Endothelial cell of umbilical vein (primary cell): ENCODE results near the gene OR10H5. TPM values are rescaled to one million over a fixed set of nuclear protein-coding genes. Genes with fewer than 3 reads are reported as not detected.

Experiments used
- BruUV-seq: library from RNA; stranded (reverse); fragments of 400-500 nt; replicated peaks from 2 replicates; lab custom pipeline; 2021; lab: Mats Ljungman, UMichigan
- CTCF ChIA-PET: fragments of 300-600, 350-600 bp; sonication (Branson Sonifier 250); formaldehyde crosslinking; loops from one replicate; lab custom pipeline; 2021; ENCODE audit warnings: antibody characterized with exemption, inconsistent platforms; lab: Charles Lee
- POLR2A ChIA-PET: fragments of 300-600, 350-600 bp; sonication (Branson Sonifier 250); formaldehyde crosslinking; loops from one replicate; lab custom pipeline; 2021; ENCODE audit warnings: antibody characterized with exemption, inconsistent platforms; lab: Charles Lee
- DNase-seq: peaks from one replicate; pipeline ENCODE4 v3.0.0-alpha.2; 2011; ENCODE audit warnings: low read depth, low spot score
- FAIRE-seq: peaks from 2 replicates; lab custom pipeline; 2011; peaks lifted over from hg19 to GRCh38; lab: Jason Lieb, UNC
- H2AFZ ChIP-seq: 2 replicates; pipeline ENCODE4 v1.6.0; 2012; ENCODE audit warnings: low read depth, low read length, control low read depth, inconsistent platforms
- H3K27ac ChIP-seq: 2 replicates; pipeline ENCODE4 v1.5.1; 2011; ENCODE audit warnings: low read depth, mild to moderate bottlenecking, control low read depth, low read length, moderate library complexity; ENCODE audit not compliant: insufficient read depth
- H3K27me3 ChIP-seq, 2 experiments: 2 replicates each; pipeline versions ENCODE4 v1.6.0 to v1.6.1; 2011; ENCODE audit warnings: low read length in 2 of 2, mixed read lengths in 1 of 2; ENCODE audit not compliant: control insufficient read depth in 2 of 2, insufficient read depth in 2 of 2
- H3K36me3 ChIP-seq, 2 experiments: 2 replicates in 1 of 2; 3 replicates in 1 of 2; pipeline ENCODE4 v1.5.1; 2011; ENCODE audit warnings: low read length in 2 of 2, mild to moderate bottlenecking in 1 of 2, moderate library complexity in 1 of 2; ENCODE audit not compliant: control insufficient read depth in 2 of 2, insufficient read depth in 2 of 2; ENCODE audit errors: extremely low read depth in 1 of 2
- H3K4me1 ChIP-seq: 3 replicates; pipeline ENCODE4 v1.5.1; 2011; ENCODE audit warnings: mild to moderate bottlenecking, low read length; ENCODE audit not compliant: control insufficient read depth, insufficient read depth; ENCODE audit errors: extremely low read depth
- H3K4me2 ChIP-seq: 2 replicates; pipeline ENCODE4 v1.6.1; 2011; ENCODE audit warnings: low read length, control low read depth, mixed read lengths; ENCODE audit not compliant: insufficient read depth
- H3K4me3 ChIP-seq, 3 experiments: fragments of 200-600 bp in 1 of 3; sonication (generic), shearing (Covaris generic) in 1 of 3; replicated peaks in 1 of 3; 2 replicates each; pipeline ENCODE4 v1.5.1; 2011 to 2016; ENCODE audit warnings: control low read depth in 3 of 3, low read length in 3 of 3, mild to moderate bottlenecking in 2 of 3, inconsistent platforms in 1 of 3, low read depth in 1 of 3, moderate library complexity in 1 of 3; ENCODE audit not compliant: insufficient read depth in 1 of 3
- H3K79me2 ChIP-seq: 2 replicates; pipeline ENCODE4 v1.6.0; 2012; ENCODE audit warnings: low read length, inconsistent platforms; ENCODE audit not compliant: control insufficient read depth, insufficient read depth
- H3K9ac ChIP-seq: replicated peaks from 2 replicates; pipeline ENCODE3; 2011; ENCODE audit warnings: low read length, control low read depth; ENCODE audit not compliant: insufficient read depth; ENCODE audit errors: extremely low read depth
- H3K9me1 ChIP-seq: replicated peaks from 3 replicates; pipeline ENCODE4 v1.6.0; 2011; ENCODE audit warnings: mild to moderate bottlenecking, low read length; ENCODE audit not compliant: control insufficient read depth, insufficient read depth; ENCODE audit errors: extremely low read depth
- H3K9me3 ChIP-seq: replicated peaks from 2 replicates; pipeline ENCODE4 v1.5.1; 2012; ENCODE audit warnings: low read length, inconsistent platforms; ENCODE audit not compliant: control insufficient read depth, insufficient read depth
- H4K20me1 ChIP-seq: replicated peaks from 2 replicates; pipeline ENCODE3; 2011; ENCODE audit warnings: mild to moderate bottlenecking, low read length; ENCODE audit not compliant: control insufficient read depth, insufficient read depth; ENCODE audit errors: extremely low read depth
- CTCF ChIP-seq, 2 donors: IDR thresholded peaks; 1 replicate in 1 of 2; 2 replicates in 1 of 2; pipeline ENCODE4 v1.5.1; 2011; ENCODE audit warnings: low read length in 2 of 2, mild to moderate bottlenecking in 2 of 2, moderate library complexity in 2 of 2, control low read depth in 1 of 2, inconsistent platforms in 1 of 2, low read depth in 1 of 2; ENCODE audit not compliant: insufficient read depth in 1 of 2; ENCODE audit errors: extremely low read depth in 1 of 2
- EZH2 ChIP-seq: IDR thresholded peaks from 2 replicates; pipeline ENCODE4 v1.6.1; 2012; ENCODE audit warnings: borderline replicate concordance, low read depth, mild to moderate bottlenecking, moderate library complexity, low read length, inconsistent platforms; ENCODE audit not compliant: severe bottlenecking
- FOS ChIP-seq: IDR thresholded peaks from 2 replicates; pipeline ENCODE4 v1.6.1; 2011; ENCODE audit warnings: mild to moderate bottlenecking, low read length, moderate library complexity, borderline replicate concordance; ENCODE audit not compliant: insufficient read depth
- MYC ChIP-seq: IDR thresholded peaks from one replicate; pipeline ENCODE4 v1.6.1; 2011; ENCODE audit warnings: mild to moderate bottlenecking, low read depth, low read length
- POLR2A ChIP-seq: IDR thresholded peaks from 2 replicates; pipeline ENCODE4 v1.6.1; 2012; ENCODE audit warnings: low read depth, mild to moderate bottlenecking, control low read depth, low read length
- POLR2AphosphoS5 ChIP-seq: IDR thresholded peaks from 2 replicates; pipeline ENCODE4 v1.6.1; 2012; ENCODE audit warnings: low read depth, mild to moderate bottlenecking, control low read depth, low read length, moderate library complexity; ENCODE audit not compliant: insufficient read depth
- dilution Hi-C: fragments of 300-500 bp; cut with MboI; formaldehyde crosslinking; loops from one replicate; pipeline ENCODE4 v1.15.0; 2019; ENCODE audit warnings: low sequenced_read_pairs; ENCODE audit not compliant: extremely low pct_ligation_motif_present
- intact Hi-C: fragments of 100-400 bp; cut with micrococcal nuclease; formaldehyde crosslinking; loops from one replicate; pipeline ENCODE4 v1.10.0; 2022
- polyA plus RNA-seq, 4 experiments: library from polyadenylated mRNA; depleted of rRNA in 3 of 4; stranded (reverse) in 3 of 4; unstranded in 1 of 4; fragments of >200 nt; gene quantifications; 2 replicates each; pipeline versions ENCODE4 v1.2.1 to v1.2.3, GENCODE V29; 2011 to 2012; ENCODE audit warnings: missing spikeins in 1 of 4
- total RNA-seq: library from RNA; stranded (reverse); gene quantifications from 2 replicates; pipeline ENCODE4 v1.2.3, GENCODE V29; 2021
- TF ChIP-seq, protein P1 (sequence below): IDR thresholded peaks from 2 replicates; pipeline ENCODE4 v1.6.1; 2011; ENCODE audit not compliant: insufficient read depth, insufficient read length

The OR10H5 gene
- total and polyA plus RNA-seq, 2 donors (not counting 3 experiments of a cell fraction or from before 2014, with no cell fraction given): not detected

GRCh38 chr19:15813916-15814315 lies 26.5 kb downstream of the OR10H5 start:
- Histone ChIP-seq H3K27ac (no peak overlapping the region), H3K79me2 (no peaks in the 10 kb centered on the region), H2AFZ (no peak overlapping the region), H3K27me3 (no peaks in the 10 kb centered on the region), H3K4me2 (no peak overlapping the region), H3K4me3 (no peak overlapping the region), H3K9me3 (no peaks in the 10 kb centered on the region), H3K9ac (no peak overlapping the region), H3K36me3 (no peaks in the 10 kb centered on the region), H3K9me1 (no peaks in the 10 kb centered on the region), H4K20me1 (no peaks in the 10 kb centered on the region), H3K4me1 (no peaks in the 10 kb centered on the region)
- DNase-seq (no peak), FAIRE-seq (no peak)
- ChIA-PET POLR2A (no interaction called here), CTCF (no interaction called here)
- intact Hi-C loops (no loop called here), dilution Hi-C loops (no loop called here)
- no peak for TF ChIP-seq MYC
- TF ChIP-seq CTCF (IDR thresholded peaks at IDR 0.05; ENCODE audit: extremely low read depth in 1 of 2, insufficient read depth in 1 of 2, low read depth in 1 of 2, low read length in 2 of 2): no peak
- no peak for TF ChIP-seq FOS
- no peak for TF ChIP-seq POLR2AphosphoS5
- no peak for TF ChIP-seq POLR2A
- TF ChIP-seq, protein P1, sequence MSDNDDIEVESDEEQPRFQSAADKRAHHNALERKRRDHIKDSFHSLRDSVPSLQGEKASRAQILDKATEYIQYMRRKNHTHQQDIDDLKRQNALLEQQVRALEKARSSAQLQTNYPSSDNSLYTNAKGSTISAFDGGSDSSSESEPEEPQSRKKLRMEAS: no peak
- TF ChIP-seq EZH2: no peak
- no TSS peak for BruUV-seq
